Gastrocnemius medialis (tissue), 4 donors: ENCODE measurements around the gene ZSCAN21.

ENCODE experiments used
- CTCF ChIP-seq, 5 experiments: fragments of 450-650 bp in 3 of 5; fragments of 200-600 bp in 2 of 5; sonication (generic) in 2 of 5; IDR thresholded peaks in 4 of 5; conservative IDR thresholded peaks in 1 of 5; 1 replicate in 4 of 5; 2 replicates in 1 of 5; pipeline ENCODE4 v1.5.1; 2016 to 2019; ENCODE audit warnings: antibody characterized with exemption in 5 of 5, mild to moderate bottlenecking in 3 of 5, moderate library complexity in 3 of 5
- POLR2A ChIP-seq, 2 donors: fragments of 450-650 bp; IDR thresholded peaks; one replicate each; pipeline ENCODE4 v1.6.1; 2017; ENCODE audit warnings: antibody characterized with exemption in 2 of 2, mild to moderate bottlenecking in 2 of 2, moderate library complexity in 2 of 2

- TF ChIP-seq CTCF (IDR thresholded peaks at IDR 0.05 in 4 of 5, conservative IDR thresholded peaks at IDR 0.05 in 1 of 5) (no peak), POLR2A (IDR thresholded peaks at IDR 0.05) (no peak)
Observed at GRCh38 chr7:100016215-100016901, 33.2 kb upstream of the ZSCAN21 start.
